ENCODE data around the gene SDHB. TPM values are rescaled to one million over a fixed set of nuclear protein-coding genes. Genes with fewer than 3 reads are reported as not detected.

Gene SDHB
- total and polyA plus RNA-seq, 10 of the 15 experiments (the other 5 are each of a cell fraction or from before 2014, with no cell fraction given): 101 to 319 (median 188) TPM

DNA sequence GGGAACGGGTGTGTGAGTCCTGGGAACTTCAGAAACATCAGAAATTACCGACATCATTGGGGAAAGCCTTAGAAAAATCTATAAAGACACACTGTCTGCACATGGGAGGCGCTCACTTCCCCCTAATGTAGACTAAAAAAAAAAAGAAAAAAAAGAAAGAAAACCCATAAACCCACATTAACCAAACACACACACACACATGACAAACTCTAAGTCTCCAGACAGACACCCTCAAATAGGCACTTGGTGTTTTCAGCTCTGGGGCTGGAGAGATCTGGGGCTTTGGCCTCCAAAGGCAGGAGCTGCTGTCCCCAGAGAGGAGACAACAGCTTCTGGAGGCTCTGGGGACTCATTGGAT lies 13.2 kb upstream of the SDHB start:
- Histone ChIP-seq H3K27me3 (replicated peaks in 1 of 2; ENCODE audit: control insufficient read depth in 2 of 2, insufficient read depth in 2 of 2, low read length in 1 of 2) (no peaks in the 10 kb centered on the region), H3K27ac (ENCODE audit: control insufficient read depth, insufficient read depth) (no peak overlapping the region), H3K9ac (ENCODE audit: control insufficient read depth, insufficient read depth, low read length) (no peak overlapping the region), H3K4me2 (ENCODE audit: control insufficient read depth, insufficient read depth) (no peak overlapping the region), H3K4me3 (no peak overlapping the region), H3K36me3 (ENCODE audit: control insufficient read depth in 2 of 2, insufficient read depth in 2 of 2, low read length in 1 of 2) (no peaks in the 10 kb centered on the region), H4K20me1 (ENCODE audit: control insufficient read depth, insufficient read depth) (no peaks in the 10 kb centered on the region), H3K9me3 (replicated peaks; ENCODE audit: control insufficient read depth, insufficient read depth, low read length) (peaks cover 2% of the 10 kb centered on the region; the same call in 2 of the 3 replicates), H2AFZ (ENCODE audit: control insufficient read depth, low read depth, low read length) (no peak overlapping the region; the same call in 1 of the 2 replicates), H3K4me1 (ENCODE audit: control insufficient read depth, insufficient read depth, low read length) (no peaks in the 10 kb centered on the region), H3K79me2 (ENCODE audit: control insufficient read depth, insufficient read depth, low read length) (no peaks in the 10 kb centered on the region)
- DNase-seq (ENCODE audit: low read depth, low spot score) (no peak), FAIRE-seq (no peak), ATAC-seq (no peak)
- WGBS (ENCODE audit: insufficient coverage, insufficient replicate concordance, low lambda C conversion rate, missing lambda C conversion rate): 0% methylated on average over 2 of the region's 3 CpGs
- ChIA-PET SMC1A (ENCODE audit: uncharacterized antibody, unreplicated experiment) (interaction anchor here (0.6 to 1.8 kb wide), 3 partner anchors 27 to 150 kb away, joined by 3 to 7 read pairs (median 3); no protein-coding TSS in a partner anchor), CTCF (interaction anchor here (0.6 to 1.0 kb wide), 2 partner anchors 11 to 54 kb away, joined by 3 read pairs; no protein-coding TSS in a partner anchor), RAD21 (ENCODE audit: unreplicated experiment) (interaction anchor here (0.6 to 1.8 kb wide), 4 partner anchors 53 to 171 kb away, joined by 3 to 9 read pairs (median 4); no protein-coding TSS in a partner anchor), POLR2A (interaction anchor here (0.6 to 1.1 kb wide), 2 partner anchors 53 to 276 kb away, joined by 3 read pairs; no protein-coding TSS in a partner anchor)
- no TSS peak for BruUV-seq (replicated peaks)
- in situ Hi-C loops (cut with MboI): no loop called here
- TF ChIP-seq ZNF384 (IDR thresholded peaks at IDR 0.05; ENCODE audit: borderline replicate concordance, low read depth, low read length): peak; percentile 74; the same call in 1 of the 2 replicates
- TF ChIP-seq, protein P1, sequence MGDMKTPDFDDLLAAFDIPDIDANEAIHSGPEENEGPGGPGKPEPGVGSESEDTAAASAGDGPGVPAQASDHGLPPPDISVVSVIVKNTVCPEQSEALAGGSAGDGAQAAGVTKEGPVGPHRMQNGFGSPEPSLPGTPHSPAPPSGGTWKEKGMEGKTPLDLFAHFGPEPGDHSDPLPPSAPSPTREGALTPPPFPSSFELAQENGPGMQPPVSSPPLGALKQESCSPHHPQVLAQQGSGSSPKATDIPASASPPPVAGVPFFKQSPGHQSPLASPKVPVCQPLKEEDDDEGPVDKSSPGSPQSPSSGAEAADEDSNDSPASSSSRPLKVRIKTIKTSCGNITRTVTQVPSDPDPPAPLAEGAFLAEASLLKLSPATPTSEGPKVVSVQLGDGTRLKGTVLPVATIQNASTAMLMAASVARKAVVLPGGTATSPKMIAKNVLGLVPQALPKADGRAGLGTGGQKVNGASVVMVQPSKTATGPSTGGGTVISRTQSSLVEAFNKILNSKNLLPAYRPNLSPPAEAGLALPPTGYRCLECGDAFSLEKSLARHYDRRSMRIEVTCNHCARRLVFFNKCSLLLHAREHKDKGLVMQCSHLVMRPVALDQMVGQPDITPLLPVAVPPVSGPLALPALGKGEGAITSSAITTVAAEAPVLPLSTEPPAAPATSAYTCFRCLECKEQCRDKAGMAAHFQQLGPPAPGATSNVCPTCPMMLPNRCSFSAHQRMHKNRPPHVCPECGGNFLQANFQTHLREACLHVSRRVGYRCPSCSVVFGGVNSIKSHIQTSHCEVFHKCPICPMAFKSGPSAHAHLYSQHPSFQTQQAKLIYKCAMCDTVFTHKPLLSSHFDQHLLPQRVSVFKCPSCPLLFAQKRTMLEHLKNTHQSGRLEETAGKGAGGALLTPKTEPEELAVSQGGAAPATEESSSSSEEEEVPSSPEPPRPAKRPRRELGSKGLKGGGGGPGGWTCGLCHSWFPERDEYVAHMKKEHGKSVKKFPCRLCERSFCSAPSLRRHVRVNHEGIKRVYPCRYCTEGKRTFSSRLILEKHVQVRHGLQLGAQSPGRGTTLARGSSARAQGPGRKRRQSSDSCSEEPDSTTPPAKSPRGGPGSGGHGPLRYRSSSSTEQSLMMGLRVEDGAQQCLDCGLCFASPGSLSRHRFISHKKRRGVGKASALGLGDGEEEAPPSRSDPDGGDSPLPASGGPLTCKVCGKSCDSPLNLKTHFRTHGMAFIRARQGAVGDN (IDR thresholded peaks at IDR 0.05): no peak
- no peak for TF ChIP-seq BMI1 (IDR thresholded peaks at IDR 0.05; ENCODE audit: borderline replicate concordance)
- TF ChIP-seq, protein P2, sequence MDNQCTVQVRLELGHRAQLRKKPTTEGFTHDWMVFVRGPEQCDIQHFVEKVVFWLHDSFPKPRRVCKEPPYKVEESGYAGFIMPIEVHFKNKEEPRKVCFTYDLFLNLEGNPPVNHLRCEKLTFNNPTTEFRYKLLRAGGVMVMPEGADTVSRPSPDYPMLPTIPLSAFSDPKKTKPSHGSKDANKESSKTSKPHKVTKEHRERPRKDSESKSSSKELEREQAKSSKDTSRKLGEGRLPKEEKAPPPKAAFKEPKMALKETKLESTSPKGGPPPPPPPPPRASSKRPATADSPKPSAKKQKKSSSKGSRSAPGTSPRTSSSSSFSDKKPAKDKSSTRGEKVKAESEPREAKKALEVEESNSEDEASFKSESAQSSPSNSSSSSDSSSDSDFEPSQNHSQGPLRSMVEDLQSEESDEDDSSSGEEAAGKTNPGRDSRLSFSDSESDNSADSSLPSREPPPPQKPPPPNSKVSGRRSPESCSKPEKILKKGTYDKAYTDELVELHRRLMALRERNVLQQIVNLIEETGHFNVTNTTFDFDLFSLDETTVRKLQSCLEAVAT (IDR thresholded peaks at IDR 0.05): 0 out of 2 replicates have a peak, but pooled peaks have one; percentile 26
- intact Hi-C loops (cut with micrococcal nuclease; ENCODE audit: unreplicated experiment): no loop called here

Measured in GM12878 (cell line).